Lower leg skin (tissue), 3 donors: ENCODE data around the gene GGACT.

Experiments
- POLR2A ChIP-seq, 2 donors: fragments of 450-650 bp; IDR thresholded peaks; one replicate each; pipeline ENCODE4 v1.6.1; 2016 to 2017; ENCODE audit warnings: antibody characterized with exemption in 2 of 2, mild to moderate bottlenecking in 1 of 2, moderate library complexity in 1 of 2
- TF ChIP-seq, protein P1 (sequence below), 3 donors: fragments of 450-650 bp; IDR thresholded peaks; one replicate each; pipeline ENCODE4 v1.5.1; 2016; ENCODE audit warnings: antibody characterized with exemption in 3 of 3, mild to moderate bottlenecking in 3 of 3, moderate library complexity in 2 of 3

- TF ChIP-seq, protein P1, sequence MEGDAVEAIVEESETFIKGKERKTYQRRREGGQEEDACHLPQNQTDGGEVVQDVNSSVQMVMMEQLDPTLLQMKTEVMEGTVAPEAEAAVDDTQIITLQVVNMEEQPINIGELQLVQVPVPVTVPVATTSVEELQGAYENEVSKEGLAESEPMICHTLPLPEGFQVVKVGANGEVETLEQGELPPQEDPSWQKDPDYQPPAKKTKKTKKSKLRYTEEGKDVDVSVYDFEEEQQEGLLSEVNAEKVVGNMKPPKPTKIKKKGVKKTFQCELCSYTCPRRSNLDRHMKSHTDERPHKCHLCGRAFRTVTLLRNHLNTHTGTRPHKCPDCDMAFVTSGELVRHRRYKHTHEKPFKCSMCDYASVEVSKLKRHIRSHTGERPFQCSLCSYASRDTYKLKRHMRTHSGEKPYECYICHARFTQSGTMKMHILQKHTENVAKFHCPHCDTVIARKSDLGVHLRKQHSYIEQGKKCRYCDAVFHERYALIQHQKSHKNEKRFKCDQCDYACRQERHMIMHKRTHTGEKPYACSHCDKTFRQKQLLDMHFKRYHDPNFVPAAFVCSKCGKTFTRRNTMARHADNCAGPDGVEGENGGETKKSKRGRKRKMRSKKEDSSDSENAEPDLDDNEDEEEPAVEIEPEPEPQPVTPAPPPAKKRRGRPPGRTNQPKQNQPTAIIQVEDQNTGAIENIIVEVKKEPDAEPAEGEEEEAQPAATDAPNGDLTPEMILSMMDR (IDR thresholded peaks at IDR 0.05): no peak
- TF ChIP-seq POLR2A (IDR thresholded peaks at IDR 0.05): no peak
Measured at GRCh38 chr13:100521851-100522617, 66.6 kb downstream of the GGACT start.
